ENCODE data around the gene NTNG1.
"Not testable (repeated sequence)": the region's sequence is repeated elsewhere in the genome, so short reads cannot be mapped to it uniquely, and the experiment has no call there.

NTNG1 gene

GRCh38 chr1:107145637-107146036 is 4.8 kb downstream of the NTNG1 start:
- no peak for DNase-seq

GRCh38 chr1:107147843-107148242 is 7.0 kb downstream of the NTNG1 start:
- no peak for DNase-seq

- no peak for DNase-seq
Observed at GRCh38 chr1:107149946-107150345, 9.1 kb downstream of the NTNG1 start.

- no peak for DNase-seq
Observed at GRCh38 chr1:107151295-107151694, 10.5 kb downstream of the NTNG1 start.

GRCh38 chr1:107152395-107152794 is 11.6 kb downstream of the NTNG1 start:
- DNase-seq = no peak

DNA sequence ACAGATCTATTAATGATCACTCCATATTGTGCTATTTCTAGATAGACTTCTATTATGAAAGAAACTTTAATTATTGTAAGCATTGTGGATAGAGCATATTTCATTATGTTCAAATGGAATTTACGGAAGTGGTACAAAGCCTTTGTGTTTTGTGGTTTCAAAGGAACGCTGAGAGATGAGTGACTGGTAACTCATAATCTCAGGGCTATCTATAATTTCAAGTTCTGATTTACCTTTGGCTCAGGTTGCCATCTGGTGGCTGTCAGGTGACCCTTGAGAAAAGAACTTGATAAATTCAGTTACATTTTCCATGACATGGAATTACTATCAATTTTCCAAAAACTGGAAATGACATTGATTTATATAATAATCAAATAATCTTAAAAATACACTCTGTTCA is 12.2 kb downstream of the NTNG1 start:
- DNase-seq = peak; percentile 13

DNA sequence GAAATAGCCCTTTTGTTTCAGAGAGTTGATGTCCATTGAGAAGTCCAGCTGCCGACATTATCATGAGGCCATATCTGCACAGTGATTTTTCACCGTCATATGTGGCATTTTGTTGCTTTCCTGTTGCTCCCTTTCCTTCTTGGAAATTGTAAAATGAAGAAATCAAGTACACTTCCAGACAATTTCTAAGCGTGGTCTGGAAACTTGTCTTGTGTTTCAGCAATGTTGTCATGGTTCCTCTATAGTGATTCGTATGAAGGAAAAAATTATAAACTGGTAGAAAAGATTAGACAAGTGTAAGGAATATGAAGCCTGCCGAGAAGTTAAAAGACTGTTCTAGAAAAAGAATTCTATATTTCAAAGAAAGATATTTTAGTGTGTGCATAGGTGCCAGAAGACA is 17.7 kb downstream of the NTNG1 start:
- no peak for DNase-seq

- DNase-seq = no peak
Observed at GRCh38 chr1:107158991-107159390, 18.2 kb downstream of the NTNG1 start.

DNA sequence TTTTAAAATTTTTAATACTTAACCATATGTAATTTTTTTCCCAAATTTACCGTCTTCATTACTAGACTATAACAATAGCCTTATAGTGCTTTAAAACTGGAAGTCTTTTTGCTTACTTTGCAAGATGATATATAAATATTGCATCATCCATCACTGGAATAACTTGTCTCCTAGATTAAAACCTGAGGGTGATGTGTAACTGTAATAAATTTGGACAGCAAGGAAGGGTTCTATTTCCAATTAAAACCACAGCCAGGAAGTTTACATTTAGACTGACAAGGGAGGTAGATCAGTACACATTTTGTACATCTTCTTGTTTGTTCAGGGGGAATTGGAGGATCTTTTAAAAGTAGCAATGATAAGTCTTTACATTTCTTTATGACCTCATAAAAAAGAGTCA is 21.9 kb downstream of the NTNG1 start:
- no peak for DNase-seq

DNA sequence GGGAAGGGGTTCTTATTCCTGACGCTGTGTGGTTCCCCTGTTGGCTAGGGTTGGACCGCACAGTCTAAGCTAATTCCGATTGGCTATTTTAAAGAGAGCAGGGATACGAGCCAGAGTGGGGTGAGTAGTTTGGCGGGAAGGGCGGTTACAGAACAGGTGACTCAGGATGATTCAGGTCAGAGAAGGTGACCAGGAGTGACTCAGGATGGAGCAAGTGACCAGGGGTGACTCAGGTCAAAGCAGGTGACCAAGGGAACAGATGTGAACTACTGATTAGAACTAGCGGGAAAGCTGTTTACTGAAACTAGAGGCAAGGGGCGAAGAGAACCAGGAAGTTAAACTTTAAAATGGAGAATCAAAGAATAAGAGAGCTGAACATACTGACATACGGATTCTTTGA is 24.1 kb downstream of the NTNG1 start:
- DNase-seq = not testable (repeated sequence)

GRCh38 chr1:107169615-107170014 is 28.8 kb downstream of the NTNG1 start:
- DNase-seq = no peak

DNA sequence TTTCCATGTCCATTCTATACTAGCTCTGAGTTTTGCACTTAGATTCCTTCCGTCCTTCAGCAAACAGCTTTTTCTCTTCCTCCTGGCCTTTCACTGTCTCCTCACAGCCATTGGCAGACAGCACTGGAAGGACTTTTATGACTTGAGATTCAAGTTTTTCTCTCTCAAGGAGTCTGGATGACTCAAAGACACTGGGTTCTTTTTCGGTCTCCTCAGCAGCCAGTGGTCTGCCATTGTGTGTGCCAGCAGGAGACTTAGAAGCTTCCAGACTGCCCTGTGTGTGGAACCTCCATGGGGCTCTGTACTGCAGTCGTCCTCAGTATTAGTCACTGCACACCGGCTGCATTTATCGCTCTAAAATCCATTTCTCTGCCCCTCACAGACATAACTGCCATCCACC is 30.5 kb downstream of the NTNG1 start:
- no peak for DNase-seq

DNA sequence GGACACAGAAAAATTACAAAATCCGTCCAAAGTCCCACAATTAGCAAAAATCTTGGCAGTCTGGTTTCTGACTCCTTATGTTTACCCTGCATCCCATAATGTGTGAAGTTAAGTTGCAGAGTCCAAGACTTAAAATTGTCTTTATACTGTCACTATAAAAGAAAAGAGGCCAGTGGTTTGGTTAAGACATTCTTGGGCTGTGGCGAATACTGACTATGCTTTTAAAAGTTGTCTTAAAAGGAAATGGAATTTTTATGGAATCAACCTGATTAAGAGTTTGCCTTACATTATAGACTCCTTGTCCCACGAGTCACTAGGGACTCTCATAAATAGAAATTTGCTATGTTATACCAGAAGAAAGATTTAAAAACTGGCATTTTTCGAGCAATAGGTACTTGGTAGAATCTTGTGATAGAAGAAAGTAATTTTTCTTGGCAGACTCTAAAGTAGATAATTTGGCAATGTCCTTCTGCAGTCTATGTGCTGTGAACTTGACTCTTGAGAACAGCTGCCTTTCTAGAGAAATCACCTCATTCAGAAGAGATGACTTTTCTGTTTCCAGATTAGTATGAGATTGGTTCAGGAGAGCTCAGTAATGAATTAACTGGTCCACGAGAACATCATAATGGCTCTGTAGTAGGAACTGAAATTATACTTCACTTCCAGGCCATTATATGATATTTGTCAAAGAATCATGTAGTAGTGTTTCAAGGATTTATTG is 31.8 kb downstream of the NTNG1 start:
- DNase-seq = no peak

DNA sequence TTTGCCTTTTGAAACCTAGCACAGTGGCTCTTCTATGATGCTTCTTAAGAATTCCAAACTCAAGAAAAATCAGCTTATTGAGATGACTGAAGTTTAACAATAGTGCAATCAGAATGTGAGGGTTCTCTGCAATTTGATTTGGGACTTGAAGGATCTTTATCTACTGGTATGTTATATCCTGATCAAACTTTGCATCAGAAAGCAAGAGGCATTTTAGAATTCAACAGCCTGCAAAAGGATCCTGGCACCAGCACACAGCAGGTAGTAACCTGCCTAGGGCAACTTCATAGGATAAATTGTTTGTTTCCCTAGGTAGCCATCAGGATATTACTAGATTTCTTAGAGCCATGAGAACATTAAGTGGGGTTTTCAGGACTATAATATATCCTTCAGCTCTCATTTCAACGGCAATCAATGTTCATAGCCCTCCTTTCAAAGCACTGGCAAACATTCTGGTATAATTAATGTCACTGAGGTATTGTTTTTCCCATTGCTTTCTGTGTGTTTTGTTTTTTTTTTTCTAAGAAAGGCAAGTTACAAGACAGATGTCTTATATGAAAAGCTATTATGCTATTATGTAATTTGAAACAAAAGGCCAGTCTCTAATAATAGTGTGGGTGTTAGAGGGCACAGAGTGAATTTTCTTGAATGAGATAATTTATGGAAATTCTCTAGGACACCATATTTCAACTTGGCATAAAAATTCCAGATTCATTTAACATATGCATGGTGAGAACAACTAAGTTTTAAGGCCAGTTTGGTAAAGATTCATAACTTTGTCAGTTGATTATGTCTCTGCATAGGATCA is 34.5 kb downstream of the NTNG1 start:
- DNase-seq = no peak

- no peak for DNase-seq
Observed at GRCh38 chr1:107181253-107181969, 40.6 kb downstream of the NTNG1 start.

GRCh38 chr1:107183011-107183410 is 42.2 kb downstream of the NTNG1 start:
- DNase-seq = no peak

- DNase-seq = no peak
Observed at GRCh38 chr1:107184888-107185287, 44.0 kb downstream of the NTNG1 start.

- no peak for DNase-seq
Observed at GRCh38 chr1:107187399-107187798, 46.6 kb downstream of the NTNG1 start.

GRCh38 chr1:107188160-107188559 is 47.3 kb downstream of the NTNG1 start:
- no peak for DNase-seq

DNA sequence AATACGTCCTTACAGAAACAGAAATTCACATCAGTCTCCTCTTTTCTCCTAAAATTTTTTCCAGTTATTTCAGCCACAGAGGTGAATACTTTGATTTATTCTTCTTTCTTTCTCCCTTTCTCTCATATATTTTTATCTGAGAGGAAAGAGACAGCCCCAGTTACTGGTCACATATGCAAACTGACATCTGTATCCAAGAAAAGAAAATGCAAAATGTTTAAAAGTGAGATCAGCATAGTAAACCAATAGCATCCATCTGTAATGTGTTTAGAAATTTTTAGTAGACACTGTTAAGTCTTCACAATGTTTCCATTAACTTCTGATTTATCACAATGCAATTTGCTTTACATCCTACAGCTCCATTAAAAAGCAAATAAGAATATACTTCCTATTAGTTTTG is 53.5 kb downstream of the NTNG1 start:
- DNase-seq = no peak

- no peak for DNase-seq
Observed at GRCh38 chr1:107195476-107195875, 54.6 kb downstream of the NTNG1 start.

DNA sequence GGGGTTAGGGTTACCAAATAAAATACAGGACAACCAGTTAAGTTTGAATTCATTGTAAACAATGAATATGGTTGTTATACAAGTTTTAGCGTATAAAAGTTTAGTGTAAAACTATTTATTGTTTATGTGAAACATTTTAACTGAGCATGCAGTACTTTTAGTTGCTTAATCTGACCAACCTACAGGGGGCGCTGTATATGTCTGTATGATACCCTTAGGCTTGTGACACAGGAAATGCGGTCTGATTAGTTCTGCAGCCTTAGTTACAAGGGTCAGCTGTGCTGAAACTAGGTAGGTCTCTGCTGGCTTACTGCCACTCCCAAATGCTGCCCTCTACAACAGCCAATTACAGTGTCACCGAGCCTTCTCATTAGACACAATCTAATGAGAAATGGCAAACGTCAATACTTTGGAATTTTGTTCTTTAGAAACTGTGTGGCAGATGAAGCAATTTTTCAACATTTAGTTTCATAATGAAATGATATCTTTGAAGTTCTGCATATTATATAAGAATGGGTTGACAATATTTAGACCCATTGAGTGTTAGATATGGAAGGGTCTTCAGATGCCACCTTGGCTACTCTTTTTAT is 56.2 kb downstream of the NTNG1 start:
- peak; percentile 13 for DNase-seq

DNA sequence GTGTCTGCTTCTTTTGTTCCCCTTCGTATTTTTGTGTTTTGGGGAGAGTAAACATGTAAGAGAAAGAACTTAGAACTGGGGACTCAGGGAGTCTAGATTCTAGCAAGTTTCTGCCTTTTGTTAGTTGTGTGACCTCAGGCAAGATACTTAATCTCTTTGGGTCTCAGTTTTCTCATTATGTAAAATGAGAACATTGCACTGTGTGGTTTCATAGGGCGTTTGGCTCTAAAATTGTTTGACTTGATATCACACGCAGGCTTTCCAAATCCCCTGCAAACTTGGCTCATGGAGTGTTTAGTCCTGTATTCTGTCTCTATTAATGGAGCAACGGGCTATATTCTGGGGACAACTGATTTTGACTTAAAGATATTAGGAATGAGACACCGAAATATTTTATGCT is 57.7 kb downstream of the NTNG1 start:
- no peak for DNase-seq

Data from HCEC 1CT (cell line).